ENCODE measurements around the gene ZNF557. TPM values are rescaled to one million over a fixed set of nuclear protein-coding genes. Genes with fewer than 3 reads are reported as not detected.
"Not testable (repeated sequence)": the region's sequence is repeated elsewhere in the genome, so short reads cannot be mapped to it uniquely, and the experiment has no call there.

Gene ZNF557
- total and polyA plus RNA-seq, 12 donors = 1.1 to 5.8 (median 3.9) TPM

DNA sequence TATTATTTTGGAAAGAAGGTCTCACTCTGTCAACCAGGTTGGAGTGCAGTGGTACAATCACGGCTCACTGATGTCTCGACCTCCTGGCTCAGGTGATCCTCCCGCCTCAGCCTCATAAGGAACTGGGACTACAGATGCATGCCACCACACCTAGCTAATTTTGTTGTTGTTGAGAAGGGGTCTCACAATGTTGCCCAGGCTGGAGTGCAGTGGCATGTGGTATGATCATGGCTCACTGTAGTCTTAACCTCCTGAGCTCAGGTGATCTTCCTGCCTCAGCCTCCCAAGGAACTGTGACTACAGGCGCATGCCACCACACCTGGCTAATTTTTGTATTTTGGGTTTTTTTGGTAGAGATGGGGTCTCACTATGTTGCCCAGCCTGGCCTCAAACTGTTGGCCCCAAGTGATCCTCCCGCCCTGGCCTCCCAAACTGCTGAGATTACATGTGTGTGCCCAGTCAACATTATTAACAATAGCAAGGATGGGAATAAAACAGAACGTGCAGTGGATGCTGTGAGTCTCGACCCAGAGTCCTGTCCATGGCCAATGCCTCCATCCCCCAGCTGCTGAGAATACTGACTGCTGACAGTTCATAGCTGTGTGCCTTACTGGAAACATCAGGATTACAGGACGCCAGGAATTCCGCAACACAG, 5.6 kb upstream of the ZNF557 start:
- no peak overlapping the region for H3K27ac ChIP-seq
- TF ChIP-seq, protein P1, sequence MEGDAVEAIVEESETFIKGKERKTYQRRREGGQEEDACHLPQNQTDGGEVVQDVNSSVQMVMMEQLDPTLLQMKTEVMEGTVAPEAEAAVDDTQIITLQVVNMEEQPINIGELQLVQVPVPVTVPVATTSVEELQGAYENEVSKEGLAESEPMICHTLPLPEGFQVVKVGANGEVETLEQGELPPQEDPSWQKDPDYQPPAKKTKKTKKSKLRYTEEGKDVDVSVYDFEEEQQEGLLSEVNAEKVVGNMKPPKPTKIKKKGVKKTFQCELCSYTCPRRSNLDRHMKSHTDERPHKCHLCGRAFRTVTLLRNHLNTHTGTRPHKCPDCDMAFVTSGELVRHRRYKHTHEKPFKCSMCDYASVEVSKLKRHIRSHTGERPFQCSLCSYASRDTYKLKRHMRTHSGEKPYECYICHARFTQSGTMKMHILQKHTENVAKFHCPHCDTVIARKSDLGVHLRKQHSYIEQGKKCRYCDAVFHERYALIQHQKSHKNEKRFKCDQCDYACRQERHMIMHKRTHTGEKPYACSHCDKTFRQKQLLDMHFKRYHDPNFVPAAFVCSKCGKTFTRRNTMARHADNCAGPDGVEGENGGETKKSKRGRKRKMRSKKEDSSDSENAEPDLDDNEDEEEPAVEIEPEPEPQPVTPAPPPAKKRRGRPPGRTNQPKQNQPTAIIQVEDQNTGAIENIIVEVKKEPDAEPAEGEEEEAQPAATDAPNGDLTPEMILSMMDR (IDR thresholded peaks at IDR 0.05) = no peak
- no peak for ATAC-seq
- WGBS, 2 donors = 88 to 91% methylated on average over 9 of the region's 9 CpGs
- H3K27me3 ChIP-seq = no peaks in the 10 kb centered on the region
- DNase-seq = no peak
- H3K9me3 ChIP-seq = peaks cover 0 to 8% (median 0%) of the 10 kb centered on the region in 11 donors
- no peak overlapping the region for H3K4me3 ChIP-seq
- no peaks in the 10 kb centered on the region for H3K4me1 ChIP-seq
- no peaks in the 10 kb centered on the region for H3K36me3 ChIP-seq
- intact Hi-C loops (cut with DNase I) = loop anchor here in 1 of 10 donors (10.0 kb wide), 1 partner anchor 329 kb away; the partner anchor contains the start of genes GPR108 and TRIP10

DNA sequence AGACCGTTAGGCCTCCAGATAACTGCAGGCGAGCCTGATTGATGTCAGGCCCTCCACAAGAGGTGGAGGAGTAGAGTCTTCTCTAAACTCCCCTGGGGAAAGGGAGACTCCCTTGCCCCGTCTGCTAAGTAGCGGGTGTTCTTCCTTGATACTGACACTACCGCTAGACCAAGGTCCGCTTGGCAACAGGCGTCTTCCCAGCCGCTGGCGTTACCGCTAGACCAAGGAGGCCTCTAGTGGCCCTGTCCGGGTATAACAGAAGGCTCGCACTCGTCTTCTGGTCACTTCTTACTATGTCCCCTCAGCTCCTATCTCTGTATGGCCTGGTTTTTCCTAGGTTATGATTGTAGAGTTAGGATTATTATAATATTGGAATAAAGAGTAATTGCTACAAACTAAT, 2.4 kb upstream of the ZNF557 start:
- WGBS, 2 donors = 41 to 42% methylated on average over 13 of the region's 13 CpGs
- TF ChIP-seq, protein P1 (IDR thresholded peaks at IDR 0.05) = peak in 4 of 9 donors; percentile 8 to 23 (median 12)
- H3K9me3 ChIP-seq, H3K4me3 ChIP-seq, ATAC-seq, DNase-seq, H3K27me3 ChIP-seq, H3K27ac ChIP-seq: not testable (repeated sequence)
- H3K4me1 ChIP-seq = peaks cover 0 to 15% (median 10%) of the 10 kb centered on the region in 9 donors
- intact Hi-C loops (cut with DNase I) = loop anchor here in 1 of 10 donors (10.0 kb wide), 1 partner anchor 332 kb away; the partner anchor contains the start of genes GPR108 and TRIP10
- peaks cover 0 to 18% (median 15%) of the 10 kb centered on the region in 9 donors for H3K36me3 ChIP-seq

DNA sequence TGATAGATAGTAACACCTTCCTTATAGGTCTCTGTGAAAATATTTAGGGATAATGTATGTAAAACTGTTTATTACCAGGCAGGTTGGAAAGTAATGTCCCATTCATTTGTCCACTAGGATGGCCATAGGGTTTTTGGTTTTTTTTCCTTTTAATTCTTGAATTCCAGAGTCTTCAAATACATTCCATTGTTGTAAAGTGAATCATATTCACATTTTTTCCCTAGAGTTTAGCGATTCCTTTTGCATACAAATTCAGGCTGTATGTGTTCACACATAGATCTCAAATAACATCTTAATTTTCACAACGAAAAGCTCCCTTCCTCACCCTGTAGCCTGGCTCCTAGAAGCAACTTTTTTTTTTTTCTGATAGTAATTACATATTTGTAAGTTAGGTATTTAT, 1.8 kb upstream of the ZNF557 start:
- Histone ChIP-seq H3K27ac (no peak overlapping the region), H3K9me3 (peaks cover 0 to 8% (median 0%) of the 10 kb centered on the region in 11 donors), H3K27me3 (no peaks in the 10 kb centered on the region), H3K4me1 (peaks cover 0 to 15% (median 10%) of the 10 kb centered on the region in 9 donors), H3K4me3 (no peak overlapping the region), H3K36me3 (peaks cover 0 to 24% (median 21%) of the 10 kb centered on the region in 9 donors)
- WGBS, 2 donors = 79 to 88% methylated on average over 2 of the region's 2 CpGs
- DNase-seq = no peak
- TF ChIP-seq, protein P1 (IDR thresholded peaks at IDR 0.05) = no peak
- ATAC-seq = no peak
- intact Hi-C loops (cut with DNase I) = loop anchor here in 1 of 10 donors (10.0 kb wide), 1 partner anchor 333 kb away; the partner anchor contains the start of genes GPR108 and TRIP10

DNA sequence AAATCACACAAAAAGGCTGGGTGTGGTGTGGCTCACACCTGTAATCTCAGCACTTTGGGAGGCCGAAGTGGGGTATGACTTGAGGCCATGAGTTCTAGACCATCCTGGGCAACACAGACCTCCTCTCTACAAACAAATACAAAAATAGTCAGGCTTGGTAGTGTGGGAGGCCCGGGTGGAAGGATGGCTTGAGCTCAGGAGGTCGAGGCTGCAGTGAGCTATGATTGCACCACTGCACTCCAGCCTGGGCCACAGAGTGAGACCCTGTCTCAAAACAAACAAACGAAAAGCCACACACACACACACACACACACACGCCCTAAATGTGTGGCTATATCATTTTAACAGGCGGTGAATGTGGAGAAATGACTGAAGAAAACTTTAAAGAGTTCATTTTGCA, 904 bp upstream of the ZNF557 start:
- 82 to 86% methylated on average over 6 of the region's 6 CpGs for WGBS, 2 donors
- peak overlapping the region in 4 of 10 donors; percentile 21 to 92 (median 36) for H3K27ac ChIP-seq

More for the DNA sequence above, 904 bp upstream of the ZNF557 start:
- Histone ChIP-seq H3K36me3 (peaks cover 0 to 33% (median 30%) of the 10 kb centered on the region in 9 donors), H3K4me3 (peak overlapping the region in 6 of 10 donors; percentile 17 to 99 (median 87)), H3K9me3 (peaks cover 0 to 8% (median 0%) of the 10 kb centered on the region in 11 donors), H3K4me1 (peaks cover 0 to 15% (median 10%) of the 10 kb centered on the region in 9 donors), H3K27me3 (no peaks in the 10 kb centered on the region)
- TF ChIP-seq, protein P1 (IDR thresholded peaks at IDR 0.05) = no peak
- DNase-seq (no peak), ATAC-seq (no peak)
- intact Hi-C loops (cut with DNase I) = loop anchor here in 1 of 10 donors (10.0 kb wide), 1 partner anchor 334 kb away; the partner anchor contains the start of genes GPR108 and TRIP10
